Neural progenitor cell (in vitro differentiated cells): Measurements from ENCODE around the gene NDUFA12.

Experiments
- EZH2 ChIP-seq: fragments of 200-600 bp; sonication (generic); IDR thresholded peaks from 2 replicates; pipeline ENCODE4 v1.6.1; 2017; ENCODE audit warnings: antibody characterized with exemption, mild to moderate bottlenecking, moderate library complexity
- TF ChIP-seq, protein P1 (sequence below): fragments of 200-600 bp; sonication (generic); IDR thresholded peaks from 2 replicates; pipeline ENCODE4 v1.5.1; 2017; ENCODE audit warnings: antibody characterized with exemption, mild to moderate bottlenecking

DNA sequence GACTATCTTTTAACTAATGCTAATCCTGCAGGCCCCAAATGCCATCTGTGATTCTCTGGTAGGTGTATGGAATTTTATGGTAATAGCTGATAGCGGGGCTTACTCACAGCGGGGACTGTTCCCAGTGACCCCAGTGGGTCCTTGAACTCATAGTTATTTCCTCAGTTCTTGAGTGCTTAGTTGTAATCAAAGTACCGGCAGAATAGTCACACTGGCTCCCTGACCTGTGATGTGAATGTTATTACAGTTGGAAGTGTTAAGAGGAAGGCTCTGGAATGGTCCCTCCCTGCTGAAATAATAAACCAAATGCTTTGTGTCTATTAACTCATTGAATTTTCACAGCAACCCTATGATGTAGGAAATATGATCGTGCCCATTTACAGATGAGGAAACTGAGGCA, 78.3 kb downstream of the NDUFA12 start:
- TF ChIP-seq, protein P1, sequence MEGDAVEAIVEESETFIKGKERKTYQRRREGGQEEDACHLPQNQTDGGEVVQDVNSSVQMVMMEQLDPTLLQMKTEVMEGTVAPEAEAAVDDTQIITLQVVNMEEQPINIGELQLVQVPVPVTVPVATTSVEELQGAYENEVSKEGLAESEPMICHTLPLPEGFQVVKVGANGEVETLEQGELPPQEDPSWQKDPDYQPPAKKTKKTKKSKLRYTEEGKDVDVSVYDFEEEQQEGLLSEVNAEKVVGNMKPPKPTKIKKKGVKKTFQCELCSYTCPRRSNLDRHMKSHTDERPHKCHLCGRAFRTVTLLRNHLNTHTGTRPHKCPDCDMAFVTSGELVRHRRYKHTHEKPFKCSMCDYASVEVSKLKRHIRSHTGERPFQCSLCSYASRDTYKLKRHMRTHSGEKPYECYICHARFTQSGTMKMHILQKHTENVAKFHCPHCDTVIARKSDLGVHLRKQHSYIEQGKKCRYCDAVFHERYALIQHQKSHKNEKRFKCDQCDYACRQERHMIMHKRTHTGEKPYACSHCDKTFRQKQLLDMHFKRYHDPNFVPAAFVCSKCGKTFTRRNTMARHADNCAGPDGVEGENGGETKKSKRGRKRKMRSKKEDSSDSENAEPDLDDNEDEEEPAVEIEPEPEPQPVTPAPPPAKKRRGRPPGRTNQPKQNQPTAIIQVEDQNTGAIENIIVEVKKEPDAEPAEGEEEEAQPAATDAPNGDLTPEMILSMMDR, result no peak
- no peak for TF ChIP-seq EZH2
